Right kidney (tissue), 1 donor: ENCODE data around the gene SYN1.
"Not testable (repeated sequence)": the region's sequence is repeated elsewhere in the genome, so short reads cannot be mapped to it uniquely, and the experiment has no call there.

Source experiments
- DNase-seq: peaks from one replicate; pipeline ENCODE4 v3.0.0-alpha.2; 2016

The SYN1 gene

GRCh38 chrX:47634871-47635575 lies 15.4 kb upstream of the SYN1 start:
- no peak for DNase-seq

GRCh38 chrX:47633689-47634590 lies 14.3 kb upstream of the SYN1 start:
- DNase-seq = no peak

DNA sequence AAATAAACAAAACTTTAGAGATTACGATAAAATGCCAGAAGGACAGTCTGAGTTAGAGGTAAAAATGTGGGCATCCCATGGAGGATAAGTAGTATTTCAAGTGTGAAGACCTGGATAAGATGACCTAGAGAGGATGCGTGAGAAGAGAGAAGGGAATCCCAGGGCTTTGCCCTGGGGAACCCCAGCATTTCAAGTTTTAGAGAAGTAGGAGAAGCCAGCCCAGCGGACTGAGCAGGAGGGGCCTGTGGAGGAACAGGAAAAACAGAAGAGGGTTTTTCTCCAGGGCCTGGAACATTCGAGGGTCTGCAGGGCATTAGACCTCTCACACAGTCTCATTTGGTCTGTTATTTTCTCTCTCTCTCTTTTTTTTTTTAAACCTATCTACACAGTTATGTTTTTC lies 13.0 kb upstream of the SYN1 start:
- DNase-seq = no peak

DNA sequence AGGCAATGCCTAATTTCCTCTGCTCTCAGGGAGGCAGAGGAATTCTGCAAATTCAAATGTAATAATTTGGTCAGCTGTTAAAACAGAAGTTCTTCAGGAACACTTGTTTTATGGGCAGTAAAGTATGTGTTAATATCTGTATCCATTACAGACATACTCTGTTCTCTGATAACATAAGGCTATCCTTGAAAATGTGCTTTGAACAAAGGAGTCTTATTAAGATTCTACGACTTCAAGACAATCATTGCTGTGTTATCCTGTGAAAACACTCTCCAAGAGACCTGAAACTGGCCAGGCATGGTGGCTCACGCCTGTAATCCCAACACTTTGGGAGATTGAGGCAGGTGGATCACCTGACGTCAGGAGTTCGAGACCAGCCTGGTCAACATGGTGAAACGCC lies 12.0 kb upstream of the SYN1 start:
- no peak for DNase-seq

DNA sequence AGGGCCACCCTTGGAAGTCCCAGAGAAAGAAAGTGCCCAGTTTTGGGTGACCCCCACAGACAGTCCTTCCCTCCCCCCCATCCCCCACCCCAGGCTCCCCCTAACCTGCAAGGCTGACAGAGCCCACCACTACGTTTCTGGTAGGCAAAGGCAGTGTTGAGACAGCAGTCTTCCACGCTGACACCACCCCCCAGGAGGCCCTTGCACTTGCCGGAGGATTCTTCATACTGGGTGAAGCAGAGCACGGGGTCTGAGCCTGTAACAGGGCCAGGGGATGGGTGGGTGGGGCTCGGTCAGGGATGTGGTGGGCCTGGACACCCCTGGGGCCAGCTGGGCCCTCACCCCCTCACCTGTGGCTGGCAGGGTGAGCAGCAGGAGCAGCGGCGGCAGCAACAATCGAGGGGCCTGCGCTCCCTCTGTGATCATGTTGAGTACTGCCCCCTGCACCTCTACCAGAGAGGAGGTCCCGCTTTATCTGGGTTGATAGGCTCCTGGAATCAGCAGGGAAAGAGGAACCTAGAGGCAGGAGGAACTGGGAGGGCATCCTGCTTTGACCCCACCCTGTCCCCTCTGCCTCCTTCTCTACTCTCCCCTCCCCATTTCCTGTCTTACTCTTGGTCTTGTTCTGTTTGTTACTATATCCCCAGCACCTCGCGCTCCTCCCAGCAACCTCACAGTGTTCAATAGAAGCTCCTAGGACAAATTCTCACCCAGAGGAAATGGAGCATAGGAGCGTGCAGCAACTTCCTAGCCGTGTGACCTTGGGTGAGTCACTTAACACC lies 10.0 kb upstream of the SYN1 start, which contains the start of gene CFP:
Gene CFP, minus strand, starts transcription at position 512 of the 782 bp plus-strand sequence. Its CDS starts 86 bp downstream, at position 426.
- no peak for DNase-seq

DNA sequence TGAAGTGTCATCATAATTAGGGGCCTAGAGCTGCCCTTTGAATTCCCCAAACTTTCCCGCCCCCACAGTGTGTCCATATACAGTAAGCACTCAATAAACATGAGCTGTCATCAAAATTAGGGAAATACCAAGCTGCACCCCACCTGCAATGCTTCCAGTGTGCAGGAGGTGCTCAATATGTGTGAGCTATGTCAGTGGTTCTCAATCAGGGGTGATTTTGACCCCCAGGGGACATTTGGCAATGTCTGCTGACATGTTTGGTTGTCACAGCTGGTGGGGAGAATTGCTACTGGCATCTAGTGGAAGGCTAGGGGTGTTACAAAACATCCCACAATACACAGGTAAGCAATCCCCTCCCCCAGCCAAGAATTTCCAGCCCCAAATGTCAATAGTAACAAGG lies 9.3 kb upstream of the SYN1 start:
- DNase-seq = no peak

DNA sequence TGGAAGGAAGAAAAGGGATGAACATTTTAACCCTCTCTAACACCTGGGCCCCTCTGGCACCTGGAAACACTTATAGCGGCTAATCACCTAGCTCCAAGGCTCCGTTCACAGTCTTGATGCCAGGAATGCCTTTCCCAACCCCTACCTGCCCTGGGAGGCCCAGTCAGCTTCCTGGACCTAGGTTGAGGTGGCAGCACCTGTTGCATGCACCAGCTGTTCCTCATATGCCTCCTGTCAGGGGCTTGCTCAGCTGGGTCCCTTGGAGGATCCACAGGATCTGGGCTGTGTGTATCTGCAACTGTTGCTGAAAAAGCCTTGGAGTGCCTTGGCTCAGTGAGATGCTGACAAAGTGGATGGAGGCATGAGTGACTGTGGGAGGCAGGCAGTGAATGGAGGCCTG lies 5.7 kb upstream of the SYN1 start:
- no peak for DNase-seq

GRCh38 chrX:47623540-47624027 lies 3.9 kb upstream of the SYN1 start:
- peak; percentile 68 for DNase-seq

- no peak for DNase-seq
Measured at GRCh38 chrX:47621851-47622250, 2.2 kb upstream of the SYN1 start.

- no peak for DNase-seq
Measured at GRCh38 chrX:47620303-47620685, 637 bp upstream of the SYN1 start.

- DNase-seq = no peak
Measured at GRCh38 chrX:47618923-47619485, 653 bp downstream of the SYN1 start.

- no peak for DNase-seq
Measured at GRCh38 chrX:47614618-47615017, 5.0 kb downstream of the SYN1 start.

DNA sequence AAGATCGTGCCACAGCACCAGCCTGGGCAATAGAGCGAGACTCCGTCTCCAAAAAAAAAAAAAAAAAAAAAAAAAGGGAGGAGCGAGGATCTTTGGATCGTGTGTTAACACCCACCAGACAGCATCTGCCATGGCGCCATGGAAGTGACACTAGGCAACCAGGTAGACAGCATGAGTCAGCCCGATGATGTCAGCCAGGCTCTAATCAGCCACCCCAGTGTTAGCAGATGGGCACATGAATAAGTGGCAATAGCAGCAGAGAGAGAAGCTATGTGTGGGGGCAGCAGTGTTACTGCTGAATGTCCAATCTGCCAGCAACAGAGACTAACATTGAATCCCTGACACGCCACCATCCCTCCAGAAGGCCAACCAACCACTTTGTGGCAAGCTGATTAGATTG lies 6.6 kb downstream of the SYN1 start:
- DNase-seq = no peak

- DNase-seq = no peak
Measured at GRCh38 chrX:47612418-47612817, 7.2 kb downstream of the SYN1 start.

DNA sequence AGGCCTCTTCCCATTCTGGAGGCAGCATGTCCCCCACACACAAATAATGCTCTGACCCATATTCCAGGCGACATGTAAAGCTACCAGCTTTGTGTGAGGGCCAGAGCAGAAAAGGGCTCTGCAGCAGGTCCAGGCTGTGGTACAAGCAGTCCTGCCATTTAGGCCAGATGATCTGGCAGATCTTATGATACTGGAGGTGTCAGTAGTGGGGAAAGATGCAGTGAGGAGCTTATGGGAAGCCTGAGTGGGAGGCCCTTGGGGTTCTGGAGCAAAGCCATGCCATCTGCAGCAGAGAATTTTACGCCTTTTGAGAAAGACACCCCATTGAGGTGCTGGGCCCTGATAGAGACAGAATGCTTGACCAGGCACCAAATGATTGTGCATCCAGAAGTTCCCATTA lies 7.7 kb downstream of the SYN1 start:
- DNase-seq = no peak

DNA sequence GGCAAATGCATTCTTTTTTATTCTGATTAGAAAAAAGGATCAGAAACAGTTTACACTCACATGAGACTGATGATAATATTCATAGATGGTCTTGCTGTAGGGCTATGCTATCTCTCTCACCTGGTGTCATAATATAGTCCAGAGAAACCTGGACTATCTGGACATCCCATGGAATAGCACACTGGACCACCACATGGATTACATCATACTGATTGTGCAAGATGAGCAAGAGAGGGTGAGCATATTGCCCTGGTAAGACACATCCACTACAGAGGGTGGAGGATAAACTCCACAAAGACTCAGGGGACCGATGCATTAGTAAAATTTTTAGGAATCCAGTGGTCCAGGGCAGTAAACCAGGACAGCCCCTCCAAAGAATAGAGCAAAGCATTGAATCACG lies 8.2 kb downstream of the SYN1 start:
- no peak for DNase-seq

- DNase-seq = no peak
Measured at GRCh38 chrX:47610511-47610910, 9.1 kb downstream of the SYN1 start.

- peak; percentile 2 for DNase-seq
Measured at GRCh38 chrX:47608130-47608810, 11.4 kb downstream of the SYN1 start.

DNA sequence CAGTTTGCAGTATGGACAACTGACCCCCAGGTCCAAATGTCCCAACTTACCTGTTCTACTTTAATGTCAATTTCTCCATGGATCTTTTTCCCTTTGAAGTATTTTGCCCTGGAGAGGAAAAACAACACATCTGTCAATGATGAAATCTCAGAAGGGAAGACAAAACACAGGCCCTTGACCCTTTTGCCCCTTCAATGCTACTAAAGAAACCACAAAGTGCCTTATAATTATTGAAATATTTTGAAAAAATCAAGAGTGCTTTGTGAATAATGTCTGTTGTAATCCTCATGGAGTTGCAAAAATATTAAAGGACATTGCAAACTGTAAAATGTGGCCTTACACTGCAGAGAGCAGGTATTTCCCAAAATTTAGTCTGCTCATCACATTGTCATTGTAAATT lies 12.6 kb downstream of the SYN1 start:
- DNase-seq = no peak

- DNase-seq = no peak
Measured at GRCh38 chrX:47605024-47605423, 14.6 kb downstream of the SYN1 start.

GRCh38 chrX:47603125-47603524 lies 16.5 kb downstream of the SYN1 start:
- DNase-seq = not testable (repeated sequence)

DNA sequence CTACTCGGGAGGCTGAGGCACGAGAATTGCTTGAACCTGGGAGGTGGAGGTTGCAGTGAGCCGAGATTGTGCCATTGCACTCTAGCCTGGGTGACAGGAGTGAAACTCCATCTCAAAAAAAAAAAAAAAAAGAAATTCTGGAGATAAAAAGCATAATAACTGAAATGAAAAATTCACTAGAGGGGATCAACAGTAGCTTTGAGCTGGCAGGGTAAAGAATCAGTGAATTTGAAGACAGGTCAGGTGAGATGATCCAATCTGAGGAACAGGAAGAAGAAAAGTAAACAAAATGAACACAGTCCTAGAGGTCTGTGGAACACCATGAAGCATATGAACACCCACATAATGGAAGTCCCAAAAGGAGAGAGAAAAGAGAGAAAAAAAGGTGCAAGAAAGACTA lies 22.4 kb downstream of the SYN1 start:
- no peak for DNase-seq
